HCT116 (cell line): Measurements from ENCODE around the gene ARFIP2. TPM values are rescaled to one million over a fixed set of nuclear protein-coding genes. Genes with fewer than 3 reads are reported as not detected.

Source experiments
- ATAC-seq: fragments of 200-7000 bp; cut with Tn5 transposase; 2 replicates; pipeline ENCODE4 v1.9.1; 2020; ENCODE audit warnings: mild to moderate bottlenecking, moderate library complexity
- BruUV-seq: library from RNA; stranded (reverse); fragments of 400-500 nt; replicated peaks from 2 replicates; lab custom pipeline; 2021; lab: Mats Ljungman, UMichigan
- CTCF ChIA-PET: fragments of 300-600 bp; sonication (Branson Sonifier 250); formaldehyde crosslinking; loops from one replicate; lab custom pipeline; 2021; ENCODE audit warnings: antibody characterized with exemption; lab: Charles Lee
- POLR2A ChIA-PET: fragments of 300-600, 350-600 bp; sonication (Branson Sonifier 250); formaldehyde crosslinking; loops from one replicate; lab custom pipeline; 2021; ENCODE audit warnings: antibody characterized with exemption; lab: Charles Lee
- RAD21 ChIA-PET, 2 experiments: fragments of 300-600 bp; sonication (Branson Sonifier 250); formaldehyde crosslinking; loops; one replicate each; lab custom pipeline; 2023; ENCODE audit warnings: low total read pairs in 2 of 2; ENCODE audit not compliant: uncharacterized antibody in 2 of 2, unreplicated experiment in 2 of 2, low non-redundant PET in 1 of 2; lab: Charles Lee
- DNase-seq: peaks from one replicate; pipeline ENCODE4 v3.0.0-alpha.2; 2010; ENCODE audit warnings: low read depth, low spot score
- H2AFZ ChIP-seq: fragments of 200-600 bp; shearing (Covaris generic), sonication (generic); 2 replicates; pipeline ENCODE4 v1.6.1; 2017; ENCODE audit warnings: low read depth, mixed run types, mixed read lengths, antibody characterized with exemption, low read length; ENCODE audit not compliant: poor library complexity, severe bottlenecking
- H3K27ac ChIP-seq: 2 replicates; pipeline ENCODE4 v1.5.1; 2012; ENCODE audit warnings: low read depth, low read length
- H3K27me3 ChIP-seq: fragments of 200-600 bp; sonication (generic); 2 replicates; pipeline ENCODE4 v1.6.1; 2016; ENCODE audit warnings: mixed run types, low read length, mixed read lengths; ENCODE audit not compliant: insufficient read depth
- H3K36me3 ChIP-seq, 2 experiments: fragments of 200-500 bp in 1 of 2; fragments of 200-600 bp in 1 of 2; sonication (Bioruptor generic) in 1 of 2; sonication (generic) in 1 of 2; 2 replicates each; pipeline versions ENCODE4 v1.5.1 to v1.6.1; 2014 to 2016; ENCODE audit warnings: low read length in 2 of 2, inconsistent platforms in 1 of 2, mixed read lengths in 1 of 2, mixed run types in 1 of 2; ENCODE audit not compliant: insufficient read depth in 2 of 2, control insufficient read depth in 1 of 2
- H3K4me1 ChIP-seq, 2 experiments: fragments of 200-600 bp in 1 of 2; sonication (generic) in 1 of 2; 2 replicates each; pipeline versions ENCODE4 v1.5.1 to v1.6.1; 2012 to 2017; ENCODE audit warnings: low read length in 2 of 2, inconsistent platforms in 1 of 2, mild to moderate bottlenecking in 1 of 2, mixed read lengths in 1 of 2, mixed run types in 1 of 2, moderate library complexity in 1 of 2; ENCODE audit not compliant: insufficient read depth in 2 of 2, control insufficient read depth in 1 of 2
- H3K4me2 ChIP-seq: fragments of 200-600 bp; sonication (generic); 2 replicates; pipeline ENCODE4 v1.6.1; 2017; ENCODE audit warnings: mixed run types, low read length, mixed read lengths
- H3K4me3 ChIP-seq, 2 experiments: fragments of 200-600 bp in 1 of 2; sonication (generic) in 1 of 2; replicated peaks in 1 of 2; 2 replicates each; pipeline ENCODE4 v1.5.1; 2011 to 2016; ENCODE audit warnings: low read length in 2 of 2, control low read depth in 1 of 2, low read depth in 1 of 2, mild to moderate bottlenecking in 1 of 2, mixed read lengths in 1 of 2, mixed run types in 1 of 2
- H3K79me2 ChIP-seq: fragments of 200-600 bp; sonication (generic); 2 replicates; pipeline ENCODE4 v1.6.1; 2017; ENCODE audit warnings: mild to moderate bottlenecking, mixed run types, low read length, moderate library complexity, mixed read lengths; ENCODE audit not compliant: insufficient read depth
- H3K9ac ChIP-seq: fragments of 200-600 bp; sonication (generic); 2 replicates; pipeline ENCODE4 v1.6.1; 2016; ENCODE audit warnings: low read length, mixed read lengths
- H3K9me2 ChIP-seq: fragments of 200-600 bp; sonication (generic), shearing (Covaris generic); 2 replicates; pipeline ENCODE4 v1.6.1; 2017; ENCODE audit warnings: mixed run types, mild to moderate bottlenecking, moderate library complexity; ENCODE audit not compliant: insufficient read depth
- H3K9me3 ChIP-seq, 2 experiments: fragments of 200-500 bp in 1 of 2; fragments of 200-600 bp in 1 of 2; sonication (Bioruptor generic) in 1 of 2; sonication (generic) in 1 of 2; 2 replicates each; pipeline ENCODE4 v1.6.1; 2014 to 2017; ENCODE audit warnings: low read length in 2 of 2, mixed read lengths in 2 of 2, inconsistent platforms in 1 of 2, low read depth in 1 of 2, mild to moderate bottlenecking in 1 of 2, mixed run types in 1 of 2, moderate library complexity in 1 of 2; ENCODE audit not compliant: control insufficient read depth in 1 of 2, insufficient read depth in 1 of 2
- H4K20me1 ChIP-seq: fragments of 200-600 bp; sonication (generic), shearing (Covaris generic); 2 replicates; pipeline ENCODE4 v1.6.1; 2017; ENCODE audit warnings: mixed run types, mild to moderate bottlenecking, moderate library complexity; ENCODE audit not compliant: insufficient read depth
- CBX3 ChIP-seq: IDR thresholded peaks from 2 replicates; pipeline ENCODE4 v1.6.1; 2012; ENCODE audit warnings: low read depth
- CEBPB ChIP-seq: IDR thresholded peaks from 2 replicates; pipeline ENCODE4 v1.6.1; 2012; ENCODE audit warnings: low read depth
- CTCF ChIP-seq, 3 experiments: fragments of 200-600 bp in 1 of 3; sonication (generic) in 1 of 3; IDR thresholded peaks in 2 of 3; conservative IDR thresholded peaks in 1 of 3; 2 replicates each; pipeline ENCODE4 v1.5.1; 2012 to 2017; ENCODE audit warnings: low read depth in 2 of 3, low read length in 2 of 3, antibody characterized with exemption in 1 of 3, borderline replicate concordance in 1 of 3, control low read depth in 1 of 3, mild to moderate bottlenecking in 1 of 3, mixed read lengths in 1 of 3, mixed run types in 1 of 3, moderate library complexity in 1 of 3; ENCODE audit not compliant: insufficient read depth in 1 of 3
- EZH2 ChIP-seq: fragments of 200-600 bp; sonication (generic); IDR thresholded peaks from 2 replicates; pipeline ENCODE4 v1.6.1; 2017; ENCODE audit warnings: antibody characterized with exemption, mixed run types
- EZH2phosphoT487 ChIP-seq: fragments of 200-600 bp; IDR thresholded peaks from 2 replicates; pipeline ENCODE4 v1.6.1; 2018; ENCODE audit warnings: antibody characterized with exemption, borderline replicate concordance
- JUND ChIP-seq: IDR thresholded peaks from 2 replicates; pipeline ENCODE4 v1.6.1; 2012
- MAX ChIP-seq: IDR thresholded peaks from 2 replicates; pipeline ENCODE4 v1.6.1; 2012
- POLR2AphosphoS5 ChIP-seq: IDR thresholded peaks from 2 replicates; pipeline ENCODE4 v1.6.1; 2011; ENCODE audit warnings: mild to moderate bottlenecking, low read depth, low read length, moderate library complexity
- RAD21 ChIP-seq: IDR thresholded peaks from 2 replicates; pipeline ENCODE4 v1.6.1; 2012; ENCODE audit warnings: low read depth, mild to moderate bottlenecking
- SP1 ChIP-seq: IDR thresholded peaks from 2 replicates; pipeline ENCODE4 v1.6.1; 2012; ENCODE audit warnings: low read depth
- SRF ChIP-seq: IDR thresholded peaks from 2 replicates; pipeline ENCODE4 v1.6.1; 2012; ENCODE audit warnings: low read depth
- TCF7L2 ChIP-seq: IDR thresholded peaks from 2 replicates; pipeline ENCODE4 v1.7.0; 2011; ENCODE audit warnings: borderline replicate concordance, inconsistent platforms; ENCODE audit not compliant: insufficient read depth, insufficient read length; ENCODE audit errors: extremely low read depth
- intact Hi-C: fragments of 100-400 bp; cut with micrococcal nuclease; formaldehyde crosslinking; loops from 2 replicates; pipeline ENCODE4 v1.10.0; 2022
- total RNA-seq: library from RNA; stranded (reverse); gene quantifications from one replicate; pipeline ENCODE4 v1.2.1, GENCODE V29; 2021; ENCODE audit not compliant: unreplicated experiment
- TF ChIP-seq, protein P1 (sequence below): IDR thresholded peaks from 2 replicates; pipeline ENCODE4 v1.6.1; 2012
- TF ChIP-seq, protein P2 (sequence below): IDR thresholded peaks from 2 replicates; pipeline ENCODE4 v1.6.1; 2011; ENCODE audit warnings: mild to moderate bottlenecking, low read length, moderate library complexity; ENCODE audit not compliant: insufficient replicate concordance; ENCODE audit errors: extremely low read depth

The ARFIP2 gene
- total RNA-seq, 1 experiment from 2014 or later: 77.9 TPM

DNA sequence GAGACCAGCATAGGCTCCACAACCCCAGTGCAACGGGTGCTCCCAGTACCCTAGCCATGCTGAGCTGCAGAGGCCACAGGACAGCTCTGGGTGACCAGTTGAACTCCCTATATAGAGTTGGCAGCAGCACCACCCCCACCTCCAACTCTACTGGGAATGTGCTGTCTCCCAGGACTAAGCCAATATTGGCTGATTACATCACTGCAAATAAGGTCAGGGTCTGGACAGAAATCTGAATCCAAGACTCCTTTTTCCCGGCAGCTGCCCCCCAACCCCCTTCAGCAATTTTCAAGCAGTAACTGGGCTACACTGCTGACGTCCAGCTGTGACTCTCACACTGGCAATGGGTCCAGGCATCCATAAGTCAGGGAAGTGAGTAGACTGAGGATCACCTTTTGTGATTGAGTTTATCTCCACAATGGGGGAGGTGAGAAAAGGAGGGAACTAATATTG is 40.2 kb downstream of the ARFIP2 start, which contains the start of gene HPX:
Gene HPX, minus strand, starts transcription at position 82 of the 453 bp plus-strand sequence. Its CDS starts 24 bp downstream, at position 58.
- RAD21 ChIA-PET: no interaction called here
- intact Hi-C loops: no loop called here
- POLR2A ChIA-PET: no interaction called here
- no peaks in the 10 kb centered on the region for H3K36me3 ChIP-seq
- no peak within 1 kb of the TSS for H3K9ac ChIP-seq
- BruUV-seq: no TSS peak
- no peak within 1 kb of the TSS for H3K4me2 ChIP-seq
- no peak for DNase-seq
- H3K9me3 ChIP-seq: no peaks in the 10 kb centered on the region
- H3K79me2 ChIP-seq: no peaks in the 10 kb centered on the region
- no peak within 1 kb of the TSS for H3K4me3 ChIP-seq
- no peaks in the 10 kb centered on the region for H3K4me1 ChIP-seq
- H3K27ac ChIP-seq: no peak within 1 kb of the TSS
- no peaks in the 10 kb centered on the region for H4K20me1 ChIP-seq
- TF ChIP-seq SP1 (no peak), RAD21 (no peak), EZH2 (no peak)
- TF ChIP-seq, all 23 proteins: peak for 0
- Histone ChIP-seq H2AFZ (no peak within 1 kb of the TSS), H3K9me2 (no peaks in the 10 kb centered on the region), H3K27me3 (no peaks in the 10 kb centered on the region)
- ATAC-seq: no peak
- CTCF ChIA-PET: no interaction called here

DNA sequence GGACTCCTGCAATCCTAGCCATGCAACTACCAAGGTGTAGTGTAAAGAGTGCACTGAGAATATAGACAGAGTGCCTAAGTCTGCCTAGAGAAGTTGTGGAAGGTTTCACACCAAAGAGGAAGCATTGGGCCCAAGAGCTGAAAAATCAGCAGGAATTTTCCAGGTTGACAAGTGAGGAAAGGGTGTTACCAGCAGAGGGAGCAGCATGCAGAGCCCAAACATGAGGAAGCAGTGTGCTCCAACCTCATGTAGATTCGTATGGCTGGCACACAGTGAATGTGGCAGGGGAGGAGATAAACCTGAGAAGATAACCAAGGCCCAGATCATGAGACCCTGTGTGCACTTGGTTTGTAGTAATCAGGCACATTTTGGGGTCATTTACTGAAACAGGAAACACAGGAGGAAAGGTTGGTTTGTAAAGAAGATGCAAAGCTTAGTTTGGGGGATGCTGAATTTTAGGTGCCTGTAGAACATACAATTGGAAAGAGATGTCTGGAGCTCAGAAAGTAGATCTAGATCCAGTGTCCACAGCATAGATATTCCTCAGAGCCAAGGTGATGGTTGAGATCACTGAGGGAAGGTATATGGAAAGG is 42.1 kb downstream of the ARFIP2 start:
- POLR2A ChIA-PET: no interaction called here
- TF ChIP-seq, protein P1, sequence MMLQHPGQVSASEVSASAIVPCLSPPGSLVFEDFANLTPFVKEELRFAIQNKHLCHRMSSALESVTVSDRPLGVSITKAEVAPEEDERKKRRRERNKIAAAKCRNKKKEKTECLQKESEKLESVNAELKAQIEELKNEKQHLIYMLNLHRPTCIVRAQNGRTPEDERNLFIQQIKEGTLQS: no peak
- TF ChIP-seq RAD21 (peak; percentile 61), TCF7L2 (no peak), SP1 (peak; percentile 49; the same call in 1 of the 2 replicates), CEBPB (no peak), POLR2AphosphoS5 (no peak), CTCF (IDR thresholded peaks at IDR 0.05 in 2 of 3, conservative IDR thresholded peaks at IDR 0.05 in 1 of 3; ENCODE audit: borderline replicate concordance in 1 of 3, insufficient read depth in 1 of 3, low read depth in 2 of 3, low read length in 2 of 3) (peak; percentile 73 to 80 (median 79); a peak in 5 of 6 replicates), SRF (no peak), JUND (no peak), CBX3 (0 out of 2 replicates have a peak, but pooled peaks have one; percentile 9), EZH2phosphoT487 (no peak), MAX (peak; percentile 76)
- TF ChIP-seq, protein P2, sequence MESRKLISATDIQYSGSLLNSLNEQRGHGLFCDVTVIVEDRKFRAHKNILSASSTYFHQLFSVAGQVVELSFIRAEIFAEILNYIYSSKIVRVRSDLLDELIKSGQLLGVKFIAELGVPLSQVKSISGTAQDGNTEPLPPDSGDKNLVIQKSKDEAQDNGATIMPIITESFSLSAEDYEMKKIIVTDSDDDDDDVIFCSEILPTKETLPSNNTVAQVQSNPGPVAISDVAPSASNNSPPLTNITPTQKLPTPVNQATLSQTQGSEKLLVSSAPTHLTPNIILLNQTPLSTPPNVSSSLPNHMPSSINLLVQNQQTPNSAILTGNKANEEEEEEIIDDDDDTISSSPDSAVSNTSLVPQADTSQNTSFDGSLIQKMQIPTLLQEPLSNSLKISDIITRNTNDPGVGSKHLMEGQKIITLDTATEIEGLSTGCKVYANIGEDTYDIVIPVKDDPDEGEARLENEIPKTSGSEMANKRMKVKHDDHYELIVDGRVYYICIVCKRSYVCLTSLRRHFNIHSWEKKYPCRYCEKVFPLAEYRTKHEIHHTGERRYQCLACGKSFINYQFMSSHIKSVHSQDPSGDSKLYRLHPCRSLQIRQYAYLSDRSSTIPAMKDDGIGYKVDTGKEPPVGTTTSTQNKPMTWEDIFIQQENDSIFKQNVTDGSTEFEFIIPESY: no peak

More for the DNA sequence above, 42.1 kb downstream of the ARFIP2 start:
- peak overlapping the region; percentile 53 for H2AFZ ChIP-seq
- DNase-seq (peak; percentile 43), ATAC-seq (peak; percentile 77)
- ChIA-PET CTCF (interaction anchor here (0.6 to 2.4 kb wide), 17 partner anchors 9 to 318 kb away, joined by 3 to 26 read pairs (median 3); partner anchors contain the start of genes APBB1, SMPD1 and TIMM10B), RAD21 (interaction anchor here in 1 of 2 experiments (1.7 kb wide), 1 partner anchor 60 kb away, joined by 7 read pairs; no protein-coding TSS in a partner anchor)
- no peak overlapping the region for H3K27ac ChIP-seq
- no peak overlapping the region for H3K4me3 ChIP-seq
- no peaks in the 10 kb centered on the region for H3K79me2 ChIP-seq
- H4K20me1 ChIP-seq: no peaks in the 10 kb centered on the region
- no peaks in the 10 kb centered on the region for H3K9me3 ChIP-seq
- intact Hi-C loops: loop anchor here (1.0 kb wide), 1 partner anchor 66 kb away; no protein-coding TSS in a partner anchor
- no TSS peak for BruUV-seq
- no peak overlapping the region for H3K4me2 ChIP-seq
- no peak overlapping the region for H3K9ac ChIP-seq
- H3K36me3 ChIP-seq: no peaks in the 10 kb centered on the region
- H3K27me3 ChIP-seq: no peaks in the 10 kb centered on the region
- H3K9me2 ChIP-seq: no peaks in the 10 kb centered on the region
- no peaks in the 10 kb centered on the region for H3K4me1 ChIP-seq
